Measurements from ENCODE around the gene DNAI2. TPM values are rescaled to one million over a fixed set of nuclear protein-coding genes. Genes with fewer than 3 reads are reported as not detected.

DNAI2 gene
- total RNA-seq, 4 donors from 2014 or later = not detected

- no peak for TF ChIP-seq POLR2A (IDR thresholded peaks at IDR 0.05)
- no peak for TF ChIP-seq CTCF (IDR thresholded peaks at IDR 0.05)
- TF ChIP-seq EP300 (IDR thresholded peaks at IDR 0.05) = no peak
- no peak for TF ChIP-seq POLR2AphosphoS5 (IDR thresholded peaks at IDR 0.05)
- DNase-seq (ENCODE audit: low spot score in 2 of 2) = no peak
- WGBS = 82% methylated on average over 8 of the region's 8 CpGs
- Histone ChIP-seq H3K9me3 (no peaks in the 10 kb centered on the region), H3K27ac (no peak overlapping the region), H3K27me3 (no peaks in the 10 kb centered on the region), H3K36me3 (peaks cover 5% of the 10 kb centered on the region), H3K4me3 (no peak overlapping the region), H3K4me1 (no peaks in the 10 kb centered on the region)
These were observed 23.0 kb upstream of the DNAI2 start for GRCh38 chr17:74251051-74251450.

GRCh38 chr17:74251569-74251968 lies 22.5 kb upstream of the DNAI2 start:
- Histone ChIP-seq H3K4me1 (no peaks in the 10 kb centered on the region), H3K9me3 (no peaks in the 10 kb centered on the region), H3K36me3 (peaks cover 5% of the 10 kb centered on the region), H3K4me3 (no peak overlapping the region), H3K27ac (no peak overlapping the region), H3K27me3 (no peaks in the 10 kb centered on the region)
- WGBS = 86% methylated on average over 6 of the region's 6 CpGs
- DNase-seq (ENCODE audit: low spot score in 2 of 2) = no peak
- TF ChIP-seq CTCF (IDR thresholded peaks at IDR 0.05) (no peak), EP300 (IDR thresholded peaks at IDR 0.05) (no peak), POLR2AphosphoS5 (IDR thresholded peaks at IDR 0.05) (no peak), POLR2A (IDR thresholded peaks at IDR 0.05) (no peak)

GRCh38 chr17:74252211-74252610 lies 21.8 kb upstream of the DNAI2 start:
- 93% methylated on average over 6 of the region's 8 CpGs for whole genome bisulfite sequencing
- peaks cover 5% of the 10 kb centered on the region for H3K36me3 ChIP-seq

DNA sequence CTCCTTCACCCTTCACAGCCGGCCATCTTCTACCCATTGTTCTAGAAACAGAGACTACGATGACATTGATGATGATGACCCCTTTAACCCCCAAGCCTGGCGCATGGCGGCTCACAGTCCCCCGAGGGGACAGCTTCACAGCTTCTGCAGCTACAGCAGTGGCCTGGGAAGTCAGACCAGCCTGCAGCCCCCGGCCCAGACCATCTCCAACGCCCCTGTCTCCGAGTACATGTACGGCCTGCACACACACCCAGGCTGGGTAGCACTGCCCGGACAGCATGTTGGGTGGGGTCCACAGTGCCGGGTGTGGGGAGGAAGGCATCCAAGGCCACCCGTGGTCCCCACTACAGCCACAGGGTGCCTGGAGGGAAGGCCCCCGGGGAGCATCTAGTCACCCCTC lies 21.0 kb upstream of the DNAI2 start:
- TF ChIP-seq POLR2AphosphoS5 (IDR thresholded peaks at IDR 0.05) = no peak
- Histone ChIP-seq H3K27ac (no peak overlapping the region), H3K9me3 (no peaks in the 10 kb centered on the region)

More at GRCh38 chr17:74252211-74252610, 21.8 kb upstream of the DNAI2 start:
- no peak overlapping the region for H3K27ac ChIP-seq
- no peaks in the 10 kb centered on the region for H3K4me1 ChIP-seq
- no peak for TF ChIP-seq POLR2A (IDR thresholded peaks at IDR 0.05)
- no peak for TF ChIP-seq EP300 (IDR thresholded peaks at IDR 0.05)
- no peak for TF ChIP-seq CTCF (IDR thresholded peaks at IDR 0.05)
- no peak for TF ChIP-seq POLR2AphosphoS5 (IDR thresholded peaks at IDR 0.05)
- H3K27me3 ChIP-seq = no peaks in the 10 kb centered on the region
- no peaks in the 10 kb centered on the region for H3K9me3 ChIP-seq
- no peak for DNase-seq (ENCODE audit: low spot score in 2 of 2)
- H3K4me3 ChIP-seq = no peak overlapping the region

DNA sequence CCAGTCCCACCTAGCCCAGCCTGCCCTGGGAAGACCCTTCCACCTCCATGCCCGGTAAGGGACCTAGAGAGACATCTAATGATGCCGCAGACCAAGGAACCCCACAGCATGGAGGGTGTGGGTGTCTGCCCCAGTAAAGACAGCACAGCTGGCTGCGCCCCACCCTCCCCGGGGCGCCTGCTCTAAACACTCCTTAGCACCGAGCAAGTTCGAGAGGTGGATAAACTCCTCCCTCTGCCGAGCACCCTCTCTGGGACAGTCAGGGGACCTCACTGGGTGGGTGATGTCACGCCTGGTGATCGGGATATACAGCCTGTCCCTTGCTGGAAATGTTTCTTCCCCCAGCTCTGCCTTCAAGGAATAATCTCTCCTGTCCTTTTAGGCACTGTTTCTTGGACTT lies 16.7 kb upstream of the DNAI2 start:
- TF ChIP-seq POLR2AphosphoS5 (IDR thresholded peaks at IDR 0.05) (no peak), EP300 (IDR thresholded peaks at IDR 0.05) (no peak), POLR2A (IDR thresholded peaks at IDR 0.05) (no peak)
- H3K27me3 ChIP-seq = no peaks in the 10 kb centered on the region
- no peak overlapping the region for H3K4me3 ChIP-seq
- 97% methylated on average over 5 of the region's 10 CpGs for WGBS
- peaks cover 8% of the 10 kb centered on the region for H3K36me3 ChIP-seq
- H3K4me1 ChIP-seq = no peaks in the 10 kb centered on the region
- no peaks in the 10 kb centered on the region for H3K9me3 ChIP-seq
- no peak for DNase-seq (ENCODE audit: low spot score in 2 of 2)
- H3K27ac ChIP-seq = no peak overlapping the region

More for the DNA sequence above, 21.0 kb upstream of the DNAI2 start:
- Histone ChIP-seq H3K27me3 (no peaks in the 10 kb centered on the region), H3K36me3 (peaks cover 5% of the 10 kb centered on the region), H3K4me1 (no peaks in the 10 kb centered on the region), H3K4me3 (no peak overlapping the region)
- DNase-seq (ENCODE audit: low spot score in 2 of 2) = no peak
- WGBS = 94% methylated on average over 13 of the region's 13 CpGs

DNA sequence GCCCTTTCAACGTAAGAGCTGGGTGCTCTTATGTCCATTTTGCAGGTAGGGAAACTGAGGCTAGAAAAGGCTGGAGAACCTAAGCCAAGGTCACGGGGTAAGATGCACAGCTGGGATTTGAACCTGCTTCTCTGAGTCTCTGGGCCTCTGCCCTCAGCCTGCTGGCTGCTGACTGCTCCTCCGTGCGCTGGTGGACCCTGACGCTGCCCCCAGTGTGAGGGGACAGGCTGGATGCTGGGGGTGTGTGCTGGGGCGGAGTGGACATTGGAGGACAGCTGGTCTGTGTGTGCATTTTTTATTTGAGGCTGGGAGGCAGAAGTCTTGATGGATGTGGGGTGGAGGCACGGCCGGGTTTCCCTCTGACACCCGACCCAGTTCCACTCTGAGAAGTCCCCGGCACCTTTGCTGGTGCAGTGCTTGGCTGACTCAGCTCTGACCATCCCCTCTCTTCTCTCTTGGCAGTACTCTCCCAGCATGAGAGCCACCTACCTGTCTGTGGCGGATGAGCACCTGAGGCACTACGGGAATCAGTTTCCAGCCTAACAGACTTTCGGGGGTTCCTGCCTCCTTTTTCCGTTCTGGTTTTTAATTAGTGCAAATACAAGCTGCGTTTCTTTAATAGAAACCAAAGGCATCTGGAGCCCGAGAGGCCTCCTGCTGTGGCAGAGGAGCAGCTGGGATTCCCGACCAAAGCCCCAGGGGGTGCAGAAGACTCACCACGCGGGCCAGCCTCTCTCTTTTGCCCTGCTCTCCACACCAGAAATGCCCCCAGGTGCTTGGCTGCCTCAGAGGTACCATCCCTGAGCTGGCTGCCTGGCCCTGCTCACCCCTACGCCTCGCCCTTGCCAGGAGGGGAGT lies 14.1 kb upstream of the DNAI2 start:
- Histone ChIP-seq H3K27ac (no peak overlapping the region), H3K4me1 (no peaks in the 10 kb centered on the region), H3K9me3 (no peaks in the 10 kb centered on the region), H3K27me3 (no peaks in the 10 kb centered on the region), H3K36me3 (peaks cover 4% of the 10 kb centered on the region), H3K4me3 (no peak overlapping the region)
- DNase-seq (ENCODE audit: low spot score in 2 of 2) = no peak
- TF ChIP-seq POLR2A (IDR thresholded peaks at IDR 0.05) (no peak), POLR2AphosphoS5 (IDR thresholded peaks at IDR 0.05) (no peak), CTCF (IDR thresholded peaks at IDR 0.05) (no peak), EP300 (IDR thresholded peaks at IDR 0.05) (no peak)
- 68% methylated on average over 19 of the region's 21 CpGs for WGBS
